IPS DF 6.9 (cell line): ENCODE measurements around the gene TNFRSF1B.

Source experiments
- DNase-seq: peaks from one replicate; pipeline ENCODE4 v3.0.0-alpha.2; 2013; ENCODE audit warnings: low read depth, low spot score
- H3K27ac ChIP-seq: one replicate; pipeline ENCODE4 v1.5.1; 2013; ENCODE audit warnings: low read length, control low read depth
- H3K27me3 ChIP-seq: 2 replicates; pipeline ENCODE4 v1.6.1; 2013; ENCODE audit warnings: mild to moderate bottlenecking, low read length; ENCODE audit not compliant: control insufficient read depth, insufficient read depth
- H3K36me3 ChIP-seq: 2 replicates; pipeline ENCODE4 v1.6.1; 2013; ENCODE audit warnings: low read length; ENCODE audit not compliant: control insufficient read depth, insufficient read depth
- H3K4me1 ChIP-seq: 2 replicates; pipeline ENCODE4 v1.6.1; 2013; ENCODE audit warnings: low read length; ENCODE audit not compliant: control insufficient read depth, insufficient read depth
- H3K4me3 ChIP-seq: 2 replicates; pipeline ENCODE4 v1.5.1; 2013; ENCODE audit warnings: mild to moderate bottlenecking, low read length
- H3K9me3 ChIP-seq: 2 replicates; pipeline ENCODE4 v1.6.1; 2013; ENCODE audit warnings: low read length, inconsistent platforms; ENCODE audit not compliant: control insufficient read depth, insufficient read depth
- WGBS: extraction: QIAGEN DNeasy Blood & Tissue Kit; methylation state at CpG from one replicate; pipeline ENCODE4 v1.1.7; 2013; ENCODE audit warnings: mixed read lengths, missing lambda C conversion rate; ENCODE audit not compliant: insufficient read length, insufficient coverage; 5-methylcytosine and 5-hydroxymethylcytosine counted together

The TNFRSF1B gene

GRCh38 chr1:12169442-12170135, 2.8 kb downstream of the TNFRSF1B start:
- Histone ChIP-seq H3K4me1 (0 out of 2 replicates have a peak, but pooled peaks cover 1% of the 10 kb centered on the region), H3K36me3 (no peaks in the 10 kb centered on the region), H3K9me3 (no peaks in the 10 kb centered on the region), H3K27me3 (peaks cover 3% of the 10 kb centered on the region; the same call in 1 of the 2 replicates), H3K4me3 (no peak overlapping the region), H3K27ac (no peak overlapping the region)
- no peak for DNase-seq
- no CpG with 5 or more reads among the region's 8 CpGs for WGBS

GRCh38 chr1:12170263-12170671, 3.5 kb downstream of the TNFRSF1B start:
- DNase-seq, result no peak
- H3K4me1 ChIP-seq, result 0 out of 2 replicates have a peak, but pooled peaks cover 3% of the 10 kb centered on the region
- H3K36me3 ChIP-seq, result no peaks in the 10 kb centered on the region
- no peaks in the 10 kb centered on the region for H3K9me3 ChIP-seq
- no peak overlapping the region for H3K27ac ChIP-seq
- WGBS, result no CpG with 5 or more reads among the region's 9 CpGs
- no peak overlapping the region for H3K4me3 ChIP-seq
- peaks cover 3% of the 10 kb centered on the region; the same call in 1 of the 2 replicates for H3K27me3 ChIP-seq

DNA sequence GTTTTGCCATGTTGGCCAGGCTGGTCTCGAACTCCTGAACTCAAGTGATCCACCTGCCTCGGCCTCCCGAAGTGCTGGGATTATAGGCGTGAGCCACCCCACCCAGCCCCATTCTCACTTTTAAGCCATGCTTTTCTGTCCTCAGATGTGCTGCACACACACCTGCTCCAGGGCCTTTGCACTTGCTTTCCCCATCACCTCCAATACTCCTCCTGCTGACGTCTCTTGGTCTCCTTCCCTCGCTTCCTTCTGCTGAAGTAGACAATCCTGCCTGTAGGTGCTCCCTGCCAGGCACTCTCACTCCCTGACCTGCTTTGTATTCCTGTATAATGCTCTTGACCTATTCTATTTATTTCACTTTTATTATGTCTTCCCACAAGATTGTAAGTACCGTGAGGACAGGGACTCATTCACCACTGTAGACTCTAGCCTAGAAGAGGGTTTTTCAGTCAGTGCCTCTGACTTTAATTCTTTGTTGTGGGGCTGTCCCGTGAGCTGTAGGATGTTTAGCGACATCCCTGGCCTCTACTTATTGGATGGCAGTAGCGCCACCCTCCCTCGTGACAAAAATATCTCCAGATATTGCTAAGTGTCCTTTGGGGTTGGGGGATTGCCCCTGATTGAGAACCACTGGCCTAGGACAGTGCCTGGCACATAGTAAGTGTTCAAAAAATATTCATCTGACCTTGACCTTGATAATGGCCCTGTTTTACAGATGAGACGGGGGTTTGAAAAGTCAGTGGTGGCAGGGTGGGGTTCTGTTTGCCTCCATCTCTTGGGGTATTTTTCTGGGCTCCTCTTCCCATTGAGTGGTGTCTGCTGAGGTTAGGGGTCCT, 4.6 kb downstream of the TNFRSF1B start:
- Histone ChIP-seq H3K4me1 (0 out of 2 replicates have a peak, but pooled peaks cover 3% of the 10 kb centered on the region), H3K36me3 (no peaks in the 10 kb centered on the region), H3K27ac (no peak overlapping the region), H3K9me3 (no peaks in the 10 kb centered on the region), H3K4me3 (no peak overlapping the region), H3K27me3 (peaks cover 3% of the 10 kb centered on the region; the same call in 1 of the 2 replicates)
- DNase-seq, result no peak
- WGBS, result no CpG with 5 or more reads among the region's 12 CpGs

GRCh38 chr1:12172042-12172851, 5.5 kb downstream of the TNFRSF1B start:
- no CpG with 5 or more reads among the region's 14 CpGs for WGBS
- no peak for DNase-seq
- H3K27me3 ChIP-seq, result peaks cover 3% of the 10 kb centered on the region; the same call in 1 of the 2 replicates
- H3K4me3 ChIP-seq, result no peak overlapping the region
- no peak overlapping the region for H3K27ac ChIP-seq
- no peaks in the 10 kb centered on the region for H3K9me3 ChIP-seq
- H3K36me3 ChIP-seq, result no peaks in the 10 kb centered on the region
- H3K4me1 ChIP-seq, result peaks cover 3% of the 10 kb centered on the region

DNA sequence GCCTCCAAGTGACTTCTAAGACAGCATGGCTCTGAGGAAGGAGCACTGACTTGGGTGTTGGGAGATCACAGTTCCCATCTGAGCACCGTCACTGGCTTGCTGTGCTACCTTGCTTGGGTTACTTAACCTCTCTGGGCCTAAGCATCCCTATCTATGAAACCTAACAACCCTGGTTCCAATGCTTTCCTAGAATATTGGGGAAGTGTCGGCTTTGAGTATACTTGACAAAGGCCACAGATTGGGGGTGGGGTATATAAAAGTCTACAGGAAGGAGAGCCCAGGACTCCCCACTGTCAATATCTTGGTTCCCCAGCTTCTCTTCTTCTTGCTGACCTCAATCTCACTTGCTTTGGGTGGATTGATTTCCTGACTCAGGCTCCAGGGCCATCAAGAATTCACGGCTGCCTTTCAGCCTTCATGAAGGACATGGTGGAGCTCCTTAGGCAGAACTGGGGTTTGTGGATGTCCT, 6.3 kb downstream of the TNFRSF1B start:
- Histone ChIP-seq H3K27me3 (no peaks in the 10 kb centered on the region), H3K27ac (no peak overlapping the region)
- WGBS, result no CpG with 5 or more reads among the region's 3 CpGs

DNA sequence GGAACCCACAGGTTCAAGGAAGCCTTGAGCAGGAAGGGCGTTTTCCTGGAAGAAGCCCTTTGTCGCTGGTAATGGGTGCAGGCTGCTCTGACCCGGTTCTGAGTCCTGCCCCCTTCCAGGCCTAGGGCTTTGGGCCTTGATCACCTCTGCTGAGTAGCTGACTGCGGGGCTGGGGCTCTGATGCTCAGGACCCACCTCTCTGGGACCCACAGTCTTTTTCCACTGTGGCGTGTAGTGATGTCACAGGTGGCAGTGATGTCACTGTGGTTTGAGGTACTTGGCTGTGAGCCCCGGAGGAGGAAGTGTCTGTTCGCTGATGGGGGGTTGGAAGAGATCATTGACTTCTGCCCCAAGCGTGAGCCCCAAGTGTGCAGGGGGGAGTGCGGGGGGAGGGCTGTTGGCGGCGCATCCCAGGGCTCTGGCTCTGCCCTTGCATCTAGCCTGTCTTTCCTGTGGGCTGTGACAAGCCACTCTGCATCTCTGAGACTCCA, 6.9 kb downstream of the TNFRSF1B start:
- H3K4me3 ChIP-seq, result no peak overlapping the region
- peaks cover 6% of the 10 kb centered on the region for H3K4me1 ChIP-seq
- no peaks in the 10 kb centered on the region for H3K9me3 ChIP-seq
- no peak for DNase-seq
- H3K36me3 ChIP-seq, result no peaks in the 10 kb centered on the region
- H3K27me3 ChIP-seq, result no peaks in the 10 kb centered on the region
- WGBS, result no CpG with 5 or more reads among the region's 11 CpGs
- H3K27ac ChIP-seq, result no peak overlapping the region

More for the DNA sequence above, 6.3 kb downstream of the TNFRSF1B start:
- Histone ChIP-seq H3K36me3 (no peaks in the 10 kb centered on the region), H3K4me1 (peaks cover 7% of the 10 kb centered on the region), H3K9me3 (no peaks in the 10 kb centered on the region), H3K4me3 (no peak overlapping the region)
- no peak for DNase-seq

DNA sequence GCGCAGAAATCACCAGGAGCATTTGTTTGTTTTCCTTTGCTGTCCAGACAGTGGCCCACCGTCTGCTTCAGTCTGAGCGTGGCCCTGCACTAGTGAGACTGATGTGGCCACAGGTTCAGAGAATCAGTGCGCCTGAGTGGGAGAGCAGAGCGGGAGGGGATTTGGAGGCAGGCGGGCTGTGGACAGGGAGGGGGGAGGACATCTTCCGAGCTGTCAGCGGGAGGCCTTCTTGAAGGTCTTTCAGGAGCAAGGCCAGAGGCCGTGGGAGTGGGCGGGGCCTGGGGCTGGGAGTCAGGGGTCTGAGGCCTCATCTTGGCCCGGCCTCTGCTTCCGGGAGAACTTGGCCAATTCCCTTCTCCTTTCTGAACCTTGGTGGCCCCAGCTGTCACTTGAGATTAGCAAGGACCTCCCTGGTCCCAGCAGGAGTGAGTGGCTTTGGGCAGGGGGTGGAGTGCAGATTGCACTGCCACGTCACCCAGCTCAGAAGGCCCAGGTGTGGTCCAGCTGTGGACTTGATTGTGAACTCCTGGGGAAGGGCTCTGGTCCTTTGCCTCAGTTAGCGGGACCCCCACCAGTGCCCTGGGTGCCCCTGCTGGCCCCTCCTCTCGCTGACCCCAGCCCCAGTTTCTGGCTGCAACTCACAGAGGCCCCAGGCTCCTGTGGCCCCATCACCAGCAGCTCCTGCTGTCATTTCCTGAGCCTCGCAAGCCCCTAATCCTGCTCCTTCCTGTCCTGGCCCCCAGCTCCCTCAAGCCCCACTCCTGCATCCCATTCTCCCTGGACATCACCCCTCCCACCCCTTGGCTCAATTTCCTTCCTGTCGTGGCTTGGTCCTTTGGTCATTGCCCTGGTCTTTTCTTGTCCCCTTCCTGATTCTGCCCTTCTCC, 8.4 kb downstream of the TNFRSF1B start:
- H3K4me1 ChIP-seq, result peaks cover 6% of the 10 kb centered on the region
- no peaks in the 10 kb centered on the region for H3K27me3 ChIP-seq
- no peak overlapping the region for H3K27ac ChIP-seq
- WGBS, result no CpG with 5 or more reads among the region's 17 CpGs
- H3K9me3 ChIP-seq, result no peaks in the 10 kb centered on the region
- no peak overlapping the region for H3K4me3 ChIP-seq
- H3K36me3 ChIP-seq, result no peaks in the 10 kb centered on the region
- DNase-seq, result no peak

DNA sequence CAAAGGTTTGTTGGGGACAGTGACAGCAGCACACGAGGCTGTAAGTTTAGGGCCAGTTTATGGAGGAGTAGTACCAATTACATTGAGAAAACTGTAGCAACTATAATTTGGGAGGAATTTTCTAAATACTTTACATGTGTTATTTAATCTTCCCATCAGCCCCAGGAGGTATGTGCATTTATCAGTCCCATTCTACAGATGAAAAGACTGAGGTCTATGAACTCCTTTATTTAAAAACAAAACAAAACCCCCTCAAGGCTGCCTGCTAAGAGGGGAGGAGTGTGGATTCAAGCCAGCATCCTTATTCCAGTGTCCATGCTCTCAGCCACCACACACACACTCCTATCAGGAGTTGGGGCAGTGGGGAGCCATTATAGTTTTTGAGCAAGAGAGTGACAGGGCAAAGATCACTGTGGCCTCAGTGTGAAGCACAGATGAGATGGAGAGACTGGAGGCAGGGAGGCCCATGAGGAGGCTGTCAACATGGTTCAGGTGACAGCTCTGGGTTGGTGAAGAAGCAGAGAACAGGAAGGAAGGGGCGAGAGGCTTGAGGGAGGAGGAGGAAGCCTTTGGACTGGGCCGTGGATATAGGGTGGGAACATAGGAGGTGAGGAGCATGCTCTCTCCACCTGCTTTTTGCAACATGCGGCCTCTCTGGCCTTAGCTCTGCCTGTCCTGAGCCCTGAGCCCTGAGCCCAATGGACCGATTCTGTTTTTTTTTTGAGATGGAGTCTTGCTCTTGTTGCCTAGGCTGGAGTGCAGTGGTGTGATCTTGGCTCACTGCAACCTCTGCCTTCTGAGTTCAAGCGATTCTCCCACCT, 9.7 kb downstream of the TNFRSF1B start:
- Histone ChIP-seq H3K9me3 (no peaks in the 10 kb centered on the region), H3K4me3 (no peak overlapping the region), H3K27me3 (no peaks in the 10 kb centered on the region), H3K36me3 (no peaks in the 10 kb centered on the region), H3K27ac (no peak overlapping the region), H3K4me1 (peaks cover 6% of the 10 kb centered on the region)
- DNase-seq, result no peak
- no CpG with 5 or more reads among the region's 6 CpGs for WGBS
